Body of pancreas (tissue), 4 donors: Measurements from ENCODE around the gene MRPL51.

Experiments
- CTCF ChIP-seq, 7 experiments: fragments of 450-650 bp in 4 of 7; fragments of 200-600 bp in 3 of 7; sonication (generic) in 3 of 7; IDR thresholded peaks; one replicate each; pipeline ENCODE4 v1.5.1; 2016 to 2019; ENCODE audit warnings: antibody characterized with exemption in 7 of 7
- POLR2A ChIP-seq, 3 donors: fragments of 450-650 bp; IDR thresholded peaks; one replicate each; pipeline ENCODE4 v1.6.1; 2016; ENCODE audit warnings: antibody characterized with exemption in 3 of 3, mild to moderate bottlenecking in 2 of 3

GRCh38 chr12:6463216-6463615, 29.8 kb downstream of the MRPL51 start:
- TF ChIP-seq CTCF (IDR thresholded peaks at IDR 0.05) (no peak), POLR2A (IDR thresholded peaks at IDR 0.05) (no peak)
